ENCODE measurements around the gene PRM2. TPM values are rescaled to one million over a fixed set of nuclear protein-coding genes. Genes with fewer than 3 reads are reported as not detected.
"Not testable (repeated sequence)": the region's sequence is repeated elsewhere in the genome, so short reads cannot be mapped to it uniquely, and the experiment has no call there.

PRM2 gene
- total RNA-seq, 1 donor from 2014 or later, result not detected

- Mint-ChIP-seq H3K4me3 (no peak overlapping the region), H3K27ac (no peak overlapping the region), H3K9me3 (no peaks in the 10 kb centered on the region), H3K36me3 (ENCODE audit: low read depth) (no peaks in the 10 kb centered on the region), H3K4me1 (ENCODE audit: low read depth) (peaks cover 19% of the 10 kb centered on the region), H3K27me3 (ENCODE audit: insufficient read depth) (peaks cover 9% of the 10 kb centered on the region)
- no peak for DNase-seq (ENCODE audit: low spot score)
- intact Hi-C loops (cut with micrococcal nuclease), result no loop called here
Observed at GRCh38 chr16:11302977-11303376, 26.7 kb upstream of the PRM2 start.

- H3K4me1 Mint-ChIP-seq (ENCODE audit: low read depth), result peaks cover 22% of the 10 kb centered on the region
- intact Hi-C loops (cut with micrococcal nuclease), result no loop called here
- H3K9me3 Mint-ChIP-seq, result no peaks in the 10 kb centered on the region
- DNase-seq (ENCODE audit: low spot score), result no peak
- H3K36me3 Mint-ChIP-seq (ENCODE audit: low read depth), result no peaks in the 10 kb centered on the region
- peaks cover 9% of the 10 kb centered on the region for H3K27me3 Mint-ChIP-seq (ENCODE audit: insufficient read depth)
- no peak overlapping the region for H3K27ac Mint-ChIP-seq
- no peak overlapping the region for H3K4me3 Mint-ChIP-seq
Observed at GRCh38 chr16:11301645-11302501, 25.6 kb upstream of the PRM2 start.

DNA sequence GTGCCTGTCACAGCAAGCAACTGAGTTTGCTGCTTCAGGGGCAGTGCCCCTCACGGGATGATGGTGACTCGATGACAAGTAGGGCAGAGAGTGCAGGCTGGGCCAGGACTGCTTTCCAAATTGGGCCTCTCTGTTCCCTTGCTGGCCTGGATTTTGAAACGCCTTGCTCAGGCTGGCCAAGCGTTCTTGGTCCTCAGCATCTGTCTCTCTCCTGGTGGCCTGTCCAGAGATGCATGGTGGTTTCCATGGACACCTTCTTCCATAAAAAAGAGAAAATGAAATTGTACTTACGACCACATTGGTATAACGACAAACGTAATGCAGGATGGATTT, 24.2 kb upstream of the PRM2 start:
- no peaks in the 10 kb centered on the region for H3K36me3 Mint-ChIP-seq (ENCODE audit: low read depth)
- H3K4me3 Mint-ChIP-seq, result no peak overlapping the region
- H3K9me3 Mint-ChIP-seq, result no peaks in the 10 kb centered on the region
- peaks cover 13% of the 10 kb centered on the region for H3K27me3 Mint-ChIP-seq (ENCODE audit: insufficient read depth)
- no peak for DNase-seq (ENCODE audit: low spot score)
- intact Hi-C loops (cut with micrococcal nuclease), result no loop called here
- H3K27ac Mint-ChIP-seq, result no peak overlapping the region
- H3K4me1 Mint-ChIP-seq (ENCODE audit: low read depth), result peaks cover 27% of the 10 kb centered on the region

GRCh38 chr16:11299865-11300559, 23.7 kb upstream of the PRM2 start:
- intact Hi-C loops (cut with micrococcal nuclease), result loop anchor here (5.0 kb wide), 1 partner anchor 38 kb away; no protein-coding TSS in a partner anchor
- H3K4me3 Mint-ChIP-seq, result no peak overlapping the region
- no peaks in the 10 kb centered on the region for H3K9me3 Mint-ChIP-seq

GRCh38 chr16:11298950-11299547, 22.8 kb upstream of the PRM2 start:
- not testable (repeated sequence) for H3K9me3 Mint-ChIP-seq; H3K36me3 Mint-ChIP-seq (ENCODE audit: low read depth); H3K4me3 Mint-ChIP-seq; DNase-seq (ENCODE audit: low spot score)
- Mint-ChIP-seq H3K27me3 (ENCODE audit: insufficient read depth) (peaks cover 18% of the 10 kb centered on the region), H3K4me1 (ENCODE audit: low read depth) (peaks cover 27% of the 10 kb centered on the region), H3K27ac (peak overlapping the region; percentile 21)
- intact Hi-C loops (cut with micrococcal nuclease), result loop anchor here (5.0 kb wide), 1 partner anchor 37 kb away; no protein-coding TSS in a partner anchor

More at GRCh38 chr16:11299865-11300559, 23.7 kb upstream of the PRM2 start:
- Mint-ChIP-seq H3K27me3 (ENCODE audit: insufficient read depth) (peaks cover 16% of the 10 kb centered on the region), H3K27ac (no peak overlapping the region), H3K4me1 (ENCODE audit: low read depth) (peaks cover 27% of the 10 kb centered on the region), H3K36me3 (ENCODE audit: low read depth) (no peaks in the 10 kb centered on the region)
- no peak for DNase-seq (ENCODE audit: low spot score)

GRCh38 chr16:11298143-11298900, 22.0 kb upstream of the PRM2 start:
- intact Hi-C loops (cut with micrococcal nuclease), result loop anchor here (5.0 kb wide), 1 partner anchor 36 kb away; no protein-coding TSS in a partner anchor
- H3K4me3 Mint-ChIP-seq, result no peak overlapping the region

DNA sequence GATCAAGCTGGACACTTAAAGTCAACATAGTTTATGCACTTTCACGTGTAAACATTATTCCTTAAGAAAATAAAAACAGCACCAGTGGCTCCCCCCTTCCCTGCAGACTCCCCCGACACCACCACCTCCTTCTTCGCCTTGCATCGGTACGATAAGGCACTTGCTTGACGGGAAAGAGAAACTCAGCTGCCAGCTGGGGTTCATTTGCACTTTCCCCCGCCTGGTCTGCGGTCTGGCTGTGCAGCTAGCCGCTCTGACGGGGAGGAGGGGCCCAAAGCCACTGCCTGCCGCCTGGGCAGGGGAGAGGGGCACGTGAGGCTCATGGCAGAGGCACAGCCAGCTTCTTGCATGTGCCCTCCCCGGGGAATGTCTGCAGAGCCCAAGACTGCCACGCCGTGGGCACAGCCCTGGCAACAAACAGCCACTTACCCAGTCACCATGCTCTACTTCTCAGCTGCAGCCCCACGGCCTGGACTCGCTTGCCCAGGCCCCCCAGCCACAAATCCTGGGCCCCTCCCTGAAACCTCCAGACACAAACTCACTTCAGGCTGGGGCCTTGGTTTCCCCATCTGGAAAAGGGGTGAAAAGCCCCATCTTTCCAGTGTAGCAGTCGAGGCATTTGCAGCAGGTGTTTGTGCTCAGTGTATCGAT, 21.3 kb upstream of the PRM2 start:
- H3K4me3 Mint-ChIP-seq, result peak overlapping the region; percentile 42
- peak; percentile 70 for DNase-seq (ENCODE audit: low spot score)
- no peaks in the 10 kb centered on the region for H3K36me3 Mint-ChIP-seq (ENCODE audit: low read depth)
- peaks cover 34% of the 10 kb centered on the region for H3K4me1 Mint-ChIP-seq (ENCODE audit: low read depth)
- H3K27ac Mint-ChIP-seq, result no peak overlapping the region
- intact Hi-C loops (cut with micrococcal nuclease), result loop anchor here (1.0 to 5.0 kb wide), 3 partner anchors 14 to 58 kb away; no protein-coding TSS in a partner anchor
- peaks cover 28% of the 10 kb centered on the region for H3K27me3 Mint-ChIP-seq (ENCODE audit: insufficient read depth)
- no peaks in the 10 kb centered on the region for H3K9me3 Mint-ChIP-seq

More at GRCh38 chr16:11298143-11298900, 22.0 kb upstream of the PRM2 start:
- no peak for DNase-seq (ENCODE audit: low spot score)
- Mint-ChIP-seq H3K36me3 (ENCODE audit: low read depth) (no peaks in the 10 kb centered on the region), H3K9me3 (no peaks in the 10 kb centered on the region), H3K27ac (no peak overlapping the region), H3K4me1 (ENCODE audit: low read depth) (peaks cover 30% of the 10 kb centered on the region), H3K27me3 (ENCODE audit: insufficient read depth) (peaks cover 23% of the 10 kb centered on the region)

DNA sequence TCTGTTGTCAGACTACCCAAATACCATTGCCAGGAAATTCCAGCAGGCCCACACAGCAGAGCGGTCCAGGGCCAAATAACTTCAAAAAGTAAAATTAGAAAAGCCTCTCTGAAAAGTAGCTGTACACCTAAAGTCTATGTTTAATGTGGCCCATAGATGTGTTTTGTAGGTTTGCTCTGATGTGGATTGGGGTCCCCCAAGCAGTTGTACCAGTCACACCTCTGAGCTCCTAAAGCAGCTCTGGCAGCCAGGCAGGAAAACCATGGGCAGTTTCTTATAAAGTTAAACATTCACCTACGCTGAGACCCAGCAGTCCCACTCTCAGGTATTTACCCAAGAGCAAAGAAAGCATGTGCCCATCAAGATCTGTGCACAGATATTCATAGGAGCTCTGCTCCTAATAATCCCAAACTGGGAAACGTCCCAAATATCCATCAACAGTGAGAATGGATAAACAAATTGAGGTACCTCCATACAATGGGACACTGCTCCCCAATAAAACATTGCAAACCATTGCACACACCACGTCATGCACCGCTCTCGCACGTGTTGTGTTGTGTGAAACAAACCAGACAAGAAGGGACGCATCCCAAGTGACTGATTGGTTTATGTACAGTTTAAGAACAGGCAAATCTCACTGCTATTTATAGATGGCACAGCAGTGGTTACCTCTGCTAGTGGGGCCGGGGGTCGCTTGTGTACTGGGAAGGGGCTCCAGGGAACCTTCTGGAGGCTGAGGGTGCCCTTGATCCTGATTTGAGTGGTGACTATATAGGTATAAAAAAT, 20.6 kb upstream of the PRM2 start:
- Mint-ChIP-seq H3K9me3 (no peaks in the 10 kb centered on the region), H3K36me3 (ENCODE audit: low read depth) (no peaks in the 10 kb centered on the region), H3K27ac (no peak overlapping the region), H3K4me1 (ENCODE audit: low read depth) (peaks cover 34% of the 10 kb centered on the region), H3K4me3 (peak overlapping the region; percentile 42), H3K27me3 (ENCODE audit: insufficient read depth) (peaks cover 31% of the 10 kb centered on the region)
- no peak for DNase-seq (ENCODE audit: low spot score)
- intact Hi-C loops (cut with micrococcal nuclease), result loop anchor here (1.0 to 5.0 kb wide), 3 partner anchors 14 to 58 kb away; no protein-coding TSS in a partner anchor

DNA sequence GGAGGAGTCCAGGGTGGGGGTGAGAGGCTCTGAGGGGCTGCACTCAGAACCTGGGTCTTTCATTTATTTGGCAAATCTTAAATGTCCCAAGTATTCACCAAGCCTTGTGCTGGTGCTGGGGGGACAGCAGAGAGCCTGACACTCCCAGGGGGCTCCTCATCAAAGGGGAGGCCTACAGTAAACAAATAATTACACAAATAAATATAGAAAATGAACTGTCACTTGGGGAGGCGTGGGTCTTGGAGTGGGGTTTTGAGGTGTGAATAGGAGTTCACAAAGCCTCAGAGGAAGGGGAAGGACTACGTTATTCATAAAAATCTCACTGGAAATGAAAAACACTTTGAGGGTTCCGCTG, 20.0 kb upstream of the PRM2 start:
- no peak overlapping the region for H3K4me3 Mint-ChIP-seq
- intact Hi-C loops (cut with micrococcal nuclease), result loop anchor here (5.0 kb wide), 1 partner anchor 34 kb away; no protein-coding TSS in a partner anchor
- H3K27me3 Mint-ChIP-seq (ENCODE audit: insufficient read depth), result peaks cover 34% of the 10 kb centered on the region
- no peaks in the 10 kb centered on the region for H3K36me3 Mint-ChIP-seq (ENCODE audit: low read depth)
- no peak overlapping the region for H3K27ac Mint-ChIP-seq
- DNase-seq (ENCODE audit: low spot score), result no peak
- peaks cover 34% of the 10 kb centered on the region for H3K4me1 Mint-ChIP-seq (ENCODE audit: low read depth)
- H3K9me3 Mint-ChIP-seq, result no peaks in the 10 kb centered on the region

DNA sequence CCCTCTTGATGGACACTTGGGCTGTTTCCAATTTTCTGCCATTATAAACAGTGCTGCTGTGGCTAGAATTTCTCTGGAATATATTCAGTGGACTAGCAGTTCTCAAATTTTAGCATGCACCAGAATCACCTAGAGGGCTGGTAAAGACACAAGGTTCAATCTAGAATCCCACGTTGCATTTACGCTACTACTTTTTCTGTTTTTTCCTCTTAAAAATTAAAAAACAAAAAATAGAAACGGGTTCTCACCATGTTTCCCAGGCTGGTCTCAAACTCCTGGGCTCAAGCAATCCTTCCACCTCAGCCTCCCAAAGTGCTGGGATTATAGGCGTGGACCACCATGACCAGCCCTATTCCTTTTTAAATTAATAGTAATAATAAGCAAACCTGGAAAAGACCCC, 19.4 kb upstream of the PRM2 start:
- peaks cover 37% of the 10 kb centered on the region for H3K27me3 Mint-ChIP-seq (ENCODE audit: insufficient read depth)
- peaks cover 34% of the 10 kb centered on the region for H3K4me1 Mint-ChIP-seq (ENCODE audit: low read depth)
- H3K27ac Mint-ChIP-seq, result no peak overlapping the region
- intact Hi-C loops (cut with micrococcal nuclease), result loop anchor here (5.0 kb wide), 1 partner anchor 33 kb away; no protein-coding TSS in a partner anchor
- no peaks in the 10 kb centered on the region for H3K36me3 Mint-ChIP-seq (ENCODE audit: low read depth)
- no peak for DNase-seq (ENCODE audit: low spot score)
- no peaks in the 10 kb centered on the region for H3K9me3 Mint-ChIP-seq
- no peak overlapping the region for H3K4me3 Mint-ChIP-seq

DNA sequence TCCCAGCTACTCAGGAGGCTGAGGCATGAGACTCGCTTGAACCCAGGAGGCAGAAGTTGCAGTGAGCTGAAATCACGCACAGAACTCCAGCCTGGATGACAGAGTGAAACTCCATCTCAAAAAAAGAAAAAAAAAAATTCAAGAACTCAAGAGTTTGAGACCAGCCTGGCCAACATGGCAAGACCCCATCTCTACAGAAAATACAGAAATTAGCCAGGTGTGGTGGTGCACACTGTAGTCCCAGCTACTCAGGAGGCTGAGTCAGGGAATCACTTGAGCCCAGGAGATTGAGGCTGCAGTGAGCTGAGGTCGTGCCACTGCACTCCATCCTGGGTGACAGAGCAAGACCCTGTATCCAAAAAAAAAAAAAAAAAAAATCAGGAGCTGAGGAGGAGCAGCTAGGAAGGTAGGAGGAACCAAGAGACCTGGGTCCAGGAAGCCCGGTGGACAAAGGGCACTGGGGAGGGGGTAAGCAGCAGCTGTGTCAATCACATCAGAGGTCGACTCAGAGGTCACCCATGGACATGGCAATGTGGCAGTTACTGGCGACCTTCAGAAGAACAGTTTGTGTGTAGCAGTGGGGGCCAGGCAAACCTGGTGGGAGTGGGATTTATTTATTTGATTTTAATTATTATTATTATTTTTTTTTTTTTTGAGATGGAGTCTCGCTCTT, 15.9 kb upstream of the PRM2 start:
- Mint-ChIP-seq H3K9me3 (no peaks in the 10 kb centered on the region), H3K4me3 (no peak overlapping the region), H3K4me1 (ENCODE audit: low read depth) (peaks cover 17% of the 10 kb centered on the region), H3K27ac (no peak overlapping the region), H3K36me3 (ENCODE audit: low read depth) (no peaks in the 10 kb centered on the region), H3K27me3 (ENCODE audit: insufficient read depth) (peaks cover 38% of the 10 kb centered on the region)
- intact Hi-C loops (cut with micrococcal nuclease), result no loop called here
- DNase-seq (ENCODE audit: low spot score), result no peak
